ENCODE data around the gene CCNT1.
"Not testable (repeated sequence)": the region's sequence is repeated elsewhere in the genome, so short reads cannot be mapped to it uniquely, and the experiment has no call there.

GRCh38 chr12:48698822-48699221 lies 17.7 kb downstream of the CCNT1 start:
- not testable (repeated sequence) for TF ChIP-seq CTCF (IDR thresholded peaks at IDR 0.05); ELK1 (IDR thresholded peaks at IDR 0.05; ENCODE audit: low read depth, low read length); PBX3 (IDR thresholded peaks at IDR 0.05); ATOH8 (CRISPR knock-in tag; IDR thresholded peaks at IDR 0.05; ENCODE audit: low read depth); RFX5 (IDR thresholded peaks at IDR 0.05); TP53 (CRISPR knock-in tag; IDR thresholded peaks at IDR 0.05); POLR2A (IDR thresholded peaks at IDR 0.05; ENCODE audit: low read length); RCOR1 (IDR thresholded peaks at IDR 0.05; ENCODE audit: low read depth, low read length); POLR2AphosphoS2 (conservative IDR thresholded peaks at IDR 0.05; ENCODE audit: low read length); RAD21 (conservative IDR thresholded peaks at IDR 0.05 in 1 of 2, IDR thresholded peaks at IDR 0.05 in 1 of 2); KDM1A (IDR thresholded peaks at IDR 0.05; ENCODE audit: low read depth); MAX (IDR thresholded peaks at IDR 0.05)

Data from A549 (cell line).